GM23248 (cell line): Measurements from ENCODE around the gene DHX38. TPM values are rescaled to one million over a fixed set of nuclear protein-coding genes. Genes with fewer than 3 reads are reported as not detected.
A peak's percentile ranks its signal among the peaks of the same experiment; 100 is the strongest.

ENCODE experiments used
- DNase-seq: peaks from one replicate; pipeline ENCODE4 v3.0.0-alpha.2; 2015
- H2AFZ ChIP-seq: fragments of 200-600 bp; sonication (generic); 2 replicates; pipeline ENCODE4 v1.6.1; 2016; ENCODE audit warnings: antibody characterized with exemption
- H3F3A ChIP-seq: fragments of 200-600 bp; sonication (generic); 2 replicates; pipeline ENCODE4 v1.6.1; 2016; ENCODE audit warnings: mild to moderate bottlenecking, antibody characterized with exemption, mixed run types; ENCODE audit not compliant: insufficient read depth
- H3K27ac ChIP-seq: fragments of 200-600 bp; sonication (generic); 2 replicates; pipeline ENCODE4 v1.5.1; 2016; ENCODE audit warnings: mild to moderate bottlenecking
- H3K27me3 ChIP-seq: fragments of 200-600 bp; sonication (generic); replicated peaks from 2 replicates; pipeline ENCODE4 v1.6.1; 2016; ENCODE audit warnings: mild to moderate bottlenecking; ENCODE audit not compliant: insufficient read depth
- H3K36me3 ChIP-seq: fragments of 200-600 bp; sonication (generic); 2 replicates; pipeline ENCODE4 v1.6.1; 2016; ENCODE audit warnings: low read depth, mild to moderate bottlenecking
- H3K4me1 ChIP-seq: fragments of 200-600 bp; sonication (generic); 2 replicates; pipeline ENCODE4 v1.6.1; 2016; ENCODE audit warnings: mild to moderate bottlenecking; ENCODE audit not compliant: insufficient read depth
- H3K4me2 ChIP-seq: fragments of 200-600 bp; sonication (generic); one replicate; pipeline ENCODE4 v1.6.1; 2016; ENCODE audit warnings: mild to moderate bottlenecking; ENCODE audit not compliant: unreplicated experiment
- H3K4me3 ChIP-seq: fragments of 200-600 bp; sonication (generic); 2 replicates; pipeline ENCODE4 v1.5.1; 2016; ENCODE audit warnings: mild to moderate bottlenecking
- H3K79me2 ChIP-seq: fragments of 200-600 bp; sonication (generic); 2 replicates; pipeline ENCODE4 v1.6.1; 2016; ENCODE audit warnings: mild to moderate bottlenecking; ENCODE audit not compliant: insufficient read depth
- H3K9ac ChIP-seq: fragments of 200-600 bp; sonication (generic); 2 replicates; pipeline ENCODE4 v1.6.1; 2016; ENCODE audit warnings: mild to moderate bottlenecking
- H3K9me2 ChIP-seq: fragments of 200-600 bp; sonication (generic); 2 replicates; pipeline ENCODE4 v1.6.1; 2016; ENCODE audit warnings: mixed run types, mild to moderate bottlenecking, moderate library complexity; ENCODE audit not compliant: insufficient read depth
- H3K9me3 ChIP-seq: fragments of 200-600 bp; sonication (generic); one replicate; pipeline ENCODE4 v1.6.1; 2017; ENCODE audit warnings: low read depth
- H4K20me1 ChIP-seq: fragments of 200-600 bp; sonication (generic); 2 replicates; pipeline ENCODE4 v1.6.0; 2016; ENCODE audit not compliant: insufficient read depth
- EZH2 ChIP-seq: fragments of 200-600 bp; sonication (generic); IDR thresholded peaks from 2 replicates; pipeline ENCODE4 v1.6.1; 2018; ENCODE audit warnings: antibody characterized with exemption, mild to moderate bottlenecking; ENCODE audit not compliant: insufficient read depth, poor library complexity, severe bottlenecking
- EZH2phosphoT487 ChIP-seq: fragments of 200-600 bp; sonication (generic); IDR thresholded peaks from 2 replicates; pipeline ENCODE4 v1.6.1; 2018; ENCODE audit warnings: antibody characterized with exemption, moderate library complexity, mild to moderate bottlenecking, low read depth; ENCODE audit not compliant: insufficient read depth
- WGBS, 2 experiments: methylation state at CpG; one replicate each; pipeline ENCODE4 v1.1.6; 2015 to 2017; ENCODE audit warnings: low lambda C conversion rate in 2 of 2, low coverage in 1 of 2; ENCODE audit errors: missing lambda C conversion rate in 2 of 2; 5-methylcytosine and 5-hydroxymethylcytosine counted together
- in situ Hi-C: fragments of 300-500 bp; cut with MboI; formaldehyde crosslinking; loops from 2 replicates; pipeline ENCODE4 v1.15.0; 2020
- polyA plus RNA-seq: library from polyadenylated mRNA; unstranded; fragments of >200 nt; fragmentation: Nextera tagmentation; extraction: Ambion mirVana; gene quantifications from 2 replicates; pipeline ENCODE4 v1.2.1, GENCODE V29; 2016
- total RNA-seq: library from RNA; depleted of rRNA; stranded (reverse); fragments of >200 nt; shearing (Covaris generic); gene quantifications from 2 replicates; pipeline ENCODE4 v1.2.3, GENCODE V29; 2014

The DHX38 gene
- total and polyA plus RNA-seq, 2 experiments from 2014 or later = 23.7 to 31.5 TPM

DNA sequence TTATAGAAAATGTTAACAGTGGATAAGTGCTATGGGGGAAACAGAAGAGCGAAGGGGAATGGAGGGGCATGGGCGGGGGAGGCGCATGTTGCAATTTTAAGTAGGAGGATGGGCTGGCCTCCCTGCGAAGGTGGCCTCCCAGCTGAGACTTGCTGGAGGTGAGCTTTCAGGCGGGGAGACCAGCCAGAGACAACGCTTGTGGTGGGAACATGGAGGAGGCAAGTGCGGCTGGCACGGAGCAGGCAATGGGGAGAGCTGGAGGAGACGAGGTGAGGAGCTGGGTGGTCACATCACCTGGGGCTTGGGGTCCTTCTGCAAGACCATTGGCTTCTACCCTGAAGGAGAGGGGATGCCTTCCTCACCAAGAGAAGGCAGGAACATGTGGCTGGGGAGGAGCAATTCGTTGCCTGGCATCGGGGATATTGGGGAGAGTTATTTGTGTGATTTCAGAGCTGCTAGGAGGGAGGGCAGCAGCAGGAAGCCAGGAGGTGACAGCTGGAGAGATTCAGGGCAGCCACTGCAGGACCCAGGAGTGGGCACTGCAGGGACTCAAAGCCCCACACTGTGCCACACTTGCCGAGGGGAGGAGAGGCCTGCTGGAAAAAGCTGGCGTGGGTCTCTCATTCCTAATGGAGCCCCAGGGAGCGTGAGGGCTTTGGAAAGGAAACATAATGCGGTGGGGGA, 43.9 kb downstream of the DHX38 start:
- Histone ChIP-seq H3K27me3 (no peaks in the 10 kb centered on the region), H3K9ac (no peak overlapping the region), H3F3A (no peaks in the 10 kb centered on the region), H3K4me2 (no peak overlapping the region), H3K36me3 (no peaks in the 10 kb centered on the region), H2AFZ (no peak overlapping the region), H3K27ac (no peak overlapping the region), H4K20me1 (no peaks in the 10 kb centered on the region), H3K9me2 (no peaks in the 10 kb centered on the region), H3K79me2 (no peaks in the 10 kb centered on the region), H3K4me3 (no peak overlapping the region), H3K9me3 (no peaks in the 10 kb centered on the region), H3K4me1 (no peaks in the 10 kb centered on the region)
- in situ Hi-C loops = no loop called here
- WGBS, 2 experiments = 56 to 59% methylated on average over 15 of the region's 15 CpGs
- TF ChIP-seq EZH2 = no peak
- TF ChIP-seq EZH2phosphoT487 = no peak
- no peak for DNase-seq

- no peak overlapping the region for H3K27ac ChIP-seq
- no peaks in the 10 kb centered on the region for H4K20me1 ChIP-seq
- no peak overlapping the region for H3K4me2 ChIP-seq
- no peaks in the 10 kb centered on the region for H3K9me2 ChIP-seq
- 59 to 62% methylated on average over 4 of the region's 4 CpGs for WGBS, 2 experiments
- no peaks in the 10 kb centered on the region for H3K27me3 ChIP-seq
- H3K9me3 ChIP-seq = no peaks in the 10 kb centered on the region
- no peaks in the 10 kb centered on the region for H3K79me2 ChIP-seq
- in situ Hi-C loops = no loop called here
- H3K9ac ChIP-seq = no peak overlapping the region
- H3F3A ChIP-seq = no peaks in the 10 kb centered on the region
- H3K36me3 ChIP-seq = no peaks in the 10 kb centered on the region
- H2AFZ ChIP-seq = no peak overlapping the region
- TF ChIP-seq EZH2 = no peak
- TF ChIP-seq EZH2phosphoT487 = no peak
- no peak overlapping the region for H3K4me3 ChIP-seq
- no peak for DNase-seq
- no peaks in the 10 kb centered on the region for H3K4me1 ChIP-seq
Observed at GRCh38 chr16:72138064-72138572, 44.5 kb downstream of the DHX38 start.

- H3K9ac ChIP-seq = no peak overlapping the region
- no peak overlapping the region for H3K27ac ChIP-seq
- no peak overlapping the region for H3K4me3 ChIP-seq
- no peak overlapping the region for H3K4me2 ChIP-seq
- no peaks in the 10 kb centered on the region for H3K4me1 ChIP-seq
- in situ Hi-C loops = no loop called here
- TF ChIP-seq EZH2phosphoT487 (no peak), EZH2 (no peak)
- no peaks in the 10 kb centered on the region for H3K79me2 ChIP-seq
- H3K27me3 ChIP-seq = no peaks in the 10 kb centered on the region
- H3K9me3 ChIP-seq = no peaks in the 10 kb centered on the region
- 86 to 88% methylated on average over 2 of the region's 2 CpGs for WGBS, 2 experiments
- H3F3A ChIP-seq = no peaks in the 10 kb centered on the region
- H3K36me3 ChIP-seq = no peaks in the 10 kb centered on the region
- no peaks in the 10 kb centered on the region for H4K20me1 ChIP-seq
- no peak for DNase-seq
- H3K9me2 ChIP-seq = no peaks in the 10 kb centered on the region
- H2AFZ ChIP-seq = no peak overlapping the region
Observed at GRCh38 chr16:72139908-72140307, 46.3 kb downstream of the DHX38 start.

- in situ Hi-C loops = no loop called here
- H3K36me3 ChIP-seq = no peaks in the 10 kb centered on the region
Observed at GRCh38 chr16:72142476-72142875, 48.8 kb downstream of the DHX38 start.

More at GRCh38 chr16:72142476-72142875, 48.8 kb downstream of the DHX38 start:
- H3K9me2 ChIP-seq = no peaks in the 10 kb centered on the region
- no peaks in the 10 kb centered on the region for H3K4me1 ChIP-seq
- DNase-seq = peak; percentile 26
- 0 to 8% methylated on average over 1 of the region's 1 CpG for whole genome bisulfite sequencing, 2 experiments
- no peak overlapping the region for H2AFZ ChIP-seq
- no peaks in the 10 kb centered on the region for H4K20me1 ChIP-seq
- H3K27me3 ChIP-seq = no peaks in the 10 kb centered on the region
- no peak overlapping the region for H3K4me2 ChIP-seq
- no peak overlapping the region for H3K9ac ChIP-seq
- no peaks in the 10 kb centered on the region for H3K79me2 ChIP-seq
- H3K27ac ChIP-seq = no peak overlapping the region
- TF ChIP-seq EZH2phosphoT487 = no peak
- H3F3A ChIP-seq = no peaks in the 10 kb centered on the region
- H3K9me3 ChIP-seq = no peaks in the 10 kb centered on the region
- no peak overlapping the region for H3K4me3 ChIP-seq
